BLaER1 (cell line): ENCODE data around the gene DMAC2L.
"Not testable (repeated sequence)": the region's sequence is repeated elsewhere in the genome, so short reads cannot be mapped to it uniquely, and the experiment has no call there.

ENCODE experiments used
- H3K27ac ChIP-seq: shearing (Covaris generic); formaldehyde crosslinking; 2 replicates; pipeline ENCODE4 v1.8.1; 2022
- H3K27me3 ChIP-seq: shearing (Covaris generic); formaldehyde crosslinking; 2 replicates; pipeline ENCODE4 v1.8.1; 2022
- H3K36me3 ChIP-seq: shearing (Covaris generic); formaldehyde crosslinking; 2 replicates; pipeline ENCODE4 v1.8.1; 2022
- H3K4me1 ChIP-seq: shearing (Covaris generic); formaldehyde crosslinking; 2 replicates; pipeline ENCODE4 v1.8.1; 2022
- H3K4me2 ChIP-seq: shearing (Covaris generic); formaldehyde crosslinking; 2 replicates; pipeline ENCODE4 v1.8.1; 2022
- H3K4me3 ChIP-seq: shearing (Covaris generic); formaldehyde crosslinking; 2 replicates; pipeline ENCODE4 v1.8.1; 2022
- H3K9ac ChIP-seq: shearing (Covaris generic); formaldehyde crosslinking; 2 replicates; pipeline ENCODE4 v1.8.1; 2022
- H3K9me3 ChIP-seq: shearing (Covaris generic); formaldehyde crosslinking; 2 replicates; pipeline ENCODE4 v1.8.1; 2022
- H4K20me1 ChIP-seq: shearing (Covaris generic); formaldehyde crosslinking; 2 replicates; pipeline ENCODE4 v1.8.1; 2022
- Cebpa-rat ChIP-seq: shearing (Covaris generic); IDR thresholded peaks from 2 replicates; pipeline ENCODE4 v1.8.1; 2022

The DMAC2L gene

GRCh38 chr14:50301914-50302313 lies 10.2 kb upstream of the DMAC2L start:
- peaks cover 46% of the 10 kb centered on the region for H3K36me3 ChIP-seq
- no peak overlapping the region for H3K27ac ChIP-seq
- H3K4me3 ChIP-seq, result no peak overlapping the region
- no peaks in the 10 kb centered on the region for H3K27me3 ChIP-seq
- TF ChIP-seq Cebpa-rat, result no peak
- H3K9me3 ChIP-seq, result no peaks in the 10 kb centered on the region
- H4K20me1 ChIP-seq, result no peaks in the 10 kb centered on the region
- H3K9ac ChIP-seq, result no peak overlapping the region
- no peaks in the 10 kb centered on the region for H3K4me1 ChIP-seq
- no peak overlapping the region for H3K4me2 ChIP-seq

- no peak overlapping the region for H3K27ac ChIP-seq
- TF ChIP-seq Cebpa-rat, result no peak
- no peaks in the 10 kb centered on the region for H3K4me1 ChIP-seq
- H3K9ac ChIP-seq, result no peak overlapping the region
- no peaks in the 10 kb centered on the region for H3K9me3 ChIP-seq
- no peak overlapping the region for H3K4me2 ChIP-seq
- H4K20me1 ChIP-seq, result no peaks in the 10 kb centered on the region
- H3K36me3 ChIP-seq, result peaks cover 39% of the 10 kb centered on the region
- H3K27me3 ChIP-seq, result no peaks in the 10 kb centered on the region
- H3K4me3 ChIP-seq, result no peak overlapping the region
Measured at GRCh38 chr14:50303744-50304471, 8.2 kb upstream of the DMAC2L start.

GRCh38 chr14:50308363-50308915 lies 3.7 kb upstream of the DMAC2L start:
- Histone ChIP-seq H3K36me3 (no peaks in the 10 kb centered on the region; the same call in 1 of the 2 replicates), H3K4me3 (no peak overlapping the region), H3K4me2 (no peak overlapping the region), H3K27ac (no peak overlapping the region), H3K27me3 (no peaks in the 10 kb centered on the region), H4K20me1 (no peaks in the 10 kb centered on the region), H3K4me1 (peaks cover 21% of the 10 kb centered on the region), H3K9me3 (no peaks in the 10 kb centered on the region), H3K9ac (no peak overlapping the region)
- no peak for TF ChIP-seq Cebpa-rat

- Histone ChIP-seq H3K9ac (no peak overlapping the region), H3K4me2 (peak overlapping the region; percentile 95), H3K4me1 (peaks cover 21% of the 10 kb centered on the region), H3K9me3 (peaks cover 15% of the 10 kb centered on the region), H4K20me1 (no peaks in the 10 kb centered on the region), H3K27me3 (no peaks in the 10 kb centered on the region), H3K27ac (no peak overlapping the region), H3K4me3 (no peak overlapping the region), H3K36me3 (peaks cover 10% of the 10 kb centered on the region)
- TF ChIP-seq Cebpa-rat, result no peak
Measured at GRCh38 chr14:50310445-50310844, 1.7 kb upstream of the DMAC2L start.

GRCh38 chr14:50311337-50311971 lies 670 bp upstream of the DMAC2L start:
- Histone ChIP-seq H3K4me2 (peak overlapping the region; percentile 95), H3K9me3 (peaks cover 20% of the 10 kb centered on the region), H3K27ac (peak overlapping the region; percentile 84), H3K27me3 (no peaks in the 10 kb centered on the region), H3K36me3 (peaks cover 10% of the 10 kb centered on the region), H4K20me1 (no peaks in the 10 kb centered on the region), H3K9ac (peak overlapping the region; percentile 80), H3K4me1 (peaks cover 21% of the 10 kb centered on the region), H3K4me3 (peak overlapping the region; percentile 84)
- TF ChIP-seq Cebpa-rat, result no peak

- H3K27ac ChIP-seq, result peak overlapping the region; percentile 84
- H3K36me3 ChIP-seq, result peaks cover 10% of the 10 kb centered on the region
Measured at GRCh38 chr14:50312734-50313054, 570 bp downstream of the DMAC2L start.

GRCh38 chr14:50314098-50314497 lies 2.0 kb downstream of the DMAC2L start:
- peaks cover 21% of the 10 kb centered on the region for H3K4me1 ChIP-seq
- H3K9ac ChIP-seq, H3K4me3 ChIP-seq, H3K27ac ChIP-seq, H3K27me3 ChIP-seq, H4K20me1 ChIP-seq, H3K4me2 ChIP-seq: not testable (repeated sequence)
- peaks cover 20% of the 10 kb centered on the region for H3K9me3 ChIP-seq
- H3K36me3 ChIP-seq, result peaks cover 10% of the 10 kb centered on the region

More at GRCh38 chr14:50312734-50313054, 570 bp downstream of the DMAC2L start:
- Histone ChIP-seq H3K9ac (peak overlapping the region; percentile 80), H3K27me3 (no peaks in the 10 kb centered on the region), H3K4me2 (peak overlapping the region; percentile 95), H3K9me3 (peaks cover 20% of the 10 kb centered on the region), H4K20me1 (no peaks in the 10 kb centered on the region), H3K4me3 (peak overlapping the region; percentile 84), H3K4me1 (peaks cover 21% of the 10 kb centered on the region)
- TF ChIP-seq Cebpa-rat, result no peak

- H3K4me3 ChIP-seq, result no peak overlapping the region
- no peaks in the 10 kb centered on the region for H3K27me3 ChIP-seq
- no peak for TF ChIP-seq Cebpa-rat
- peaks cover 11% of the 10 kb centered on the region; the same call in 1 of the 2 replicates for H4K20me1 ChIP-seq
- H3K27ac ChIP-seq, result no peak overlapping the region
- H3K4me2 ChIP-seq, result no peak overlapping the region
- no peak overlapping the region for H3K9ac ChIP-seq
- peaks cover 16% of the 10 kb centered on the region for H3K36me3 ChIP-seq
- H3K9me3 ChIP-seq, result peaks cover 20% of the 10 kb centered on the region
- peaks cover 11% of the 10 kb centered on the region for H3K4me1 ChIP-seq
Measured at GRCh38 chr14:50318031-50318626, 6.0 kb downstream of the DMAC2L start.

- H3K9me3 ChIP-seq, result peaks cover 15% of the 10 kb centered on the region
- H3K36me3 ChIP-seq, result peaks cover 18% of the 10 kb centered on the region
- peaks cover 8% of the 10 kb centered on the region; the same call in 1 of the 2 replicates for H3K4me1 ChIP-seq
- no peak overlapping the region for H3K27ac ChIP-seq
- no peaks in the 10 kb centered on the region for H3K27me3 ChIP-seq
- no peak for TF ChIP-seq Cebpa-rat
- no peak overlapping the region for H3K4me3 ChIP-seq
- H4K20me1 ChIP-seq, result peaks cover 11% of the 10 kb centered on the region; the same call in 1 of the 2 replicates
- no peak overlapping the region for H3K4me2 ChIP-seq
- H3K9ac ChIP-seq, result no peak overlapping the region; the same call in 1 of the 2 replicates
Measured at GRCh38 chr14:50319293-50319692, 7.2 kb downstream of the DMAC2L start.

- no peak overlapping the region for H3K4me2 ChIP-seq
- H4K20me1 ChIP-seq, result peaks cover 11% of the 10 kb centered on the region; the same call in 1 of the 2 replicates
- no peaks in the 10 kb centered on the region for H3K27me3 ChIP-seq
- peaks cover 11% of the 10 kb centered on the region for H3K9me3 ChIP-seq
- H3K4me1 ChIP-seq, result peaks cover 8% of the 10 kb centered on the region; the same call in 1 of the 2 replicates
- no peak overlapping the region for H3K27ac ChIP-seq
- H3K4me3 ChIP-seq, result no peak overlapping the region
- no peak overlapping the region for H3K9ac ChIP-seq
- TF ChIP-seq Cebpa-rat, result no peak
- H3K36me3 ChIP-seq, result peaks cover 18% of the 10 kb centered on the region
Measured at GRCh38 chr14:50319721-50320120, 7.6 kb downstream of the DMAC2L start.
